Effector memory CD4-positive, alpha-beta T cell (primary cell): Measurements from ENCODE around the gene ARRB2.

Experiments used
- DNase-seq, 3 donors: peaks; one replicate each; pipeline ENCODE4 v3.0.0-alpha.2; 2020
- H3K27ac ChIP-seq: 2 replicates; pipeline ENCODE4 v1.7.0; 2013; ENCODE audit warnings: mild to moderate bottlenecking, low read length, moderate library complexity; ENCODE audit not compliant: insufficient read depth, poor library complexity, severe bottlenecking
- H3K27me3 ChIP-seq: replicated peaks from 2 replicates; pipeline ENCODE4 v1.7.0; 2013; ENCODE audit warnings: mild to moderate bottlenecking, low read length; ENCODE audit not compliant: insufficient read depth, control insufficient read depth, poor library complexity, severe bottlenecking
- H3K36me3 ChIP-seq: 2 replicates; pipeline ENCODE4 v1.7.0; 2013; ENCODE audit warnings: mild to moderate bottlenecking, low read length, moderate library complexity; ENCODE audit not compliant: control insufficient read depth, insufficient read depth
- H3K4me1 ChIP-seq: 2 replicates; pipeline ENCODE4 v1.7.0; 2013; ENCODE audit warnings: low read length, mild to moderate bottlenecking; ENCODE audit not compliant: control insufficient read depth, insufficient read depth, poor library complexity, severe bottlenecking
- H3K4me3 ChIP-seq: 2 replicates; pipeline ENCODE4 v1.7.0; 2013; ENCODE audit warnings: low read length, low read depth, mild to moderate bottlenecking; ENCODE audit not compliant: insufficient read depth, poor library complexity, severe bottlenecking
- H3K9me3 ChIP-seq: 2 replicates; pipeline ENCODE4 v1.7.0; 2013; ENCODE audit warnings: mild to moderate bottlenecking, low read length, moderate library complexity; ENCODE audit not compliant: control insufficient read depth

ARRB2 gene

DNA sequence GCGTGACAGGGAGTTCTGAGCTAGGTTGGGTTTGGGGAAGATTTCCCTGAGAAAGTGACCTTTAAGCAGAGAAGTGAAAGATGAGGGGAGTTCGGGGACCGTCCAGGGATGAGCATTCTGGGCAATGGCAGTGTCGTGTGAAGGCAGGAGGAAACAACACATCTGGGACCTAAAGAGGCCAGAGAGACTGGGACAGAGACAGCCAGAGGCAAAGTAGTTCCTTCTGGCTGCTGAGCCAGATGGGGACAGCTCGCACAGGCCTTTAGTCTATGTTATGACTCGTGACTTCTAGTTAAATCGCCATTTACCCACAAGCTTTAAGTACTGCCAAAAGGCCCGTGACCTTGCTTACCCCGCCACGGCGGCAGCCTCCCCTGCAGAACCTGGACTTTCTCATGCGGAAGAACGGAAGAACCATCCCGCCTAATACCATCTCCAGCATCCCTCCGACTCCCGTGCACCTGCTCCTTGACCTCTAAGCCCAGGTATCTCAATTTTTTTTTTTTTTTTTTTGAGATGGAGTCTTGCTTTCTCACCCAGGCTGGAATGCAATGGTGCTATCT is 12.3 kb downstream of the ARRB2 start:
- no peak overlapping the region for H3K27ac ChIP-seq
- H3K4me1 ChIP-seq, result no peaks in the 10 kb centered on the region

DNA sequence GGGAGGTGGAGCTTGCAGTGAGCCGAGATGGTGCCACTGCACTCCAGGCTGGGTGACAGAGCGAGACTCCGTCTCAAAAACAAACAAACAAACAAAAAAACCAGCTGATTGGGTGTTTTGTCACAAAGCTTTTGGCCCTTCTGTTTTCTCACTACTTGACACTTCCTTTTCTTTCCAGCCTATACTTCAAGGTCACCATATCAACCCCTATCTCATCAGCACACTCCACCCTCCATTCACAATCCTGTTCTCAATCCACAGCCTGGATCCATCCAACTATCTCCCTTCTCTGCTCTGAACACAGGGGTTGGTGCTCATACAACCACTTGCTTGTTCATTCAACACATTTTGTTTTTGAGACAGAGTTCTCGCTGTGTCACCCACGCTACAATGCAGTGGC is 14.2 kb downstream of the ARRB2 start:
- H3K27ac ChIP-seq, result no peak overlapping the region
- no peaks in the 10 kb centered on the region for H3K9me3 ChIP-seq
- DNase-seq, result no peak
- no peak overlapping the region for H3K4me3 ChIP-seq
- no peaks in the 10 kb centered on the region for H3K27me3 ChIP-seq
- H3K4me1 ChIP-seq, result no peaks in the 10 kb centered on the region
- H3K36me3 ChIP-seq, result peaks cover 14% of the 10 kb centered on the region

More for the DNA sequence above, 12.3 kb downstream of the ARRB2 start:
- Histone ChIP-seq H3K4me3 (no peak overlapping the region), H3K9me3 (no peaks in the 10 kb centered on the region), H3K36me3 (peaks cover 33% of the 10 kb centered on the region), H3K27me3 (no peaks in the 10 kb centered on the region)
- DNase-seq, result no peak

DNA sequence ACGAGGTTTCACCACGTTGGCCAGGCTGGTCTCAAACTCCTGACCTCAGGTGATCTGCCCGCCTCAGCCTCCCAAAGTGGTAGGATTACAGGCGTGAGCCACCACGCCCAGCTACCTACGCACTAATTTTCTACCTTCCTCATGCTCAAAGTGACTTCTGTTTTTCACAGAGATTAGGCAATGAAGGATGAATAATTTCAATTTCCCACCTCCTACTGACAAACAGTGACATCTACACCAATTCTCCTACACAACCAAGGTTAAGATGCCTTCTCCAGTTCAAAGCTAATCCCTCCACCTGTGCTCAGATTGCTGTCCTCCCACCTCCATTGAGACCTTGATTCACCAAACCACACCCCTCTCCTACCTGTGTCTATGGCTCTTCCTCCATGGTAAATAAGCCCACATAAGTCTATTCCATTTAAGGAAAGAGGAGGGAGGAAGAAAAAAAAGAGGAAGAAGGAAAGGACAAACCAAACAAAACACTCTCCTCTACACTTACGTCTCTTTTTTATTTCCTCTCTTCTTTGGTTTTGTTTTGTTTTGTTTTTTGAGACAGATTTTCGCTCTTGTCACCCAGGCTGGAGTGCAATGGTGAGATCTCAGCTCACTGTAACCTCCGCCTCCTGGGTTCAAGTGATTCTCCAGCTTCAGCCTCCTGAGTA is 15.3 kb downstream of the ARRB2 start:
- DNase-seq, result no peak
- Histone ChIP-seq H3K27ac (no peak overlapping the region), H3K27me3 (no peaks in the 10 kb centered on the region), H3K4me1 (peaks cover 5% of the 10 kb centered on the region), H3K9me3 (no peaks in the 10 kb centered on the region), H3K36me3 (peaks cover 4% of the 10 kb centered on the region), H3K4me3 (no peak overlapping the region)

DNA sequence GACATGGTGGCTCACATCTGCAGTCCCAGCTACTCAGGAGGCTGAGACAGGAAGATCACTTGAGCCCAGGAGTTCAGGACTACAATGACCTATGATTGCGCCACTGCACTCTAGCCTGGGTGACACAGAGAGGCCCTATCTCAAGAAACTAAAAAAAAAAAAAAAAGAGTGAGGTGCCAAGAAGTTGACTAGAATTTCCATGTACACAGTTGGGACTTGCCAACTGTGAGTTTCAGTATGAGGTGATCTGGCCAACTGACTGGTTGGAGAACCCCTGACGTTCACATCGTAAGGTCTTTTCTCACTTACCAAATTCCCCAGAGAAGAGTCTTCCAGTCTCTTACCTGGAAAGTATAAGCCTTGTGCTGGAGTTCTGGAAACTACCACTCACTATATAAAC is 17.7 kb downstream of the ARRB2 start:
- no peak overlapping the region for H3K4me3 ChIP-seq
- H3K27ac ChIP-seq, result no peak overlapping the region
- DNase-seq, result no peak
- no peaks in the 10 kb centered on the region for H3K9me3 ChIP-seq
- H3K36me3 ChIP-seq, result no peaks in the 10 kb centered on the region
- peaks cover 11% of the 10 kb centered on the region for H3K4me1 ChIP-seq
- no peaks in the 10 kb centered on the region for H3K27me3 ChIP-seq

DNA sequence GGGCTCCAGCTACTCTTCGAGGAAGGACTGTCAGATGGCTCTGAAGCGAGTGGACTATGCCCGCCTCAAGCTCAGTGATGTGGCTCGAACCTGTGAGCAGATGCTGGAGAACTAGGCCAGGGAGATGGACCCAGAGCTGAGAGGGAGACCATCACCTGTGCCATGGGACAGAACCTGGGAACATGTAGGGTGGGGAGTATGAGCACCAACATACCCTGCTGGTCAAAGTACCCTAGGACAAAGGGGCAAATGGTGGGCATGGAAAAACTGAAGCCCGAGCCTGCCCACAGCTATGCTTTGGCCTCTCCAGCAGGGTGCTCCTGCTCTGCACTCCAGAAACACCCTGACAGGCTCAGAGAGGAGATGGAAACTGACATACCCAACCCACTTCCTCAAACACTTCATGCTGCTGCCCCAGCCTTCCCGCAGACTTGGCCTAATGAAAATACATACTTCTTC is 22.7 kb downstream of the ARRB2 start:
- Histone ChIP-seq H3K27ac (no peak overlapping the region), H3K4me1 (peaks cover 11% of the 10 kb centered on the region), H3K9me3 (no peaks in the 10 kb centered on the region), H3K27me3 (no peaks in the 10 kb centered on the region), H3K4me3 (no peak overlapping the region), H3K36me3 (no peaks in the 10 kb centered on the region)
- no peak for DNase-seq

DNA sequence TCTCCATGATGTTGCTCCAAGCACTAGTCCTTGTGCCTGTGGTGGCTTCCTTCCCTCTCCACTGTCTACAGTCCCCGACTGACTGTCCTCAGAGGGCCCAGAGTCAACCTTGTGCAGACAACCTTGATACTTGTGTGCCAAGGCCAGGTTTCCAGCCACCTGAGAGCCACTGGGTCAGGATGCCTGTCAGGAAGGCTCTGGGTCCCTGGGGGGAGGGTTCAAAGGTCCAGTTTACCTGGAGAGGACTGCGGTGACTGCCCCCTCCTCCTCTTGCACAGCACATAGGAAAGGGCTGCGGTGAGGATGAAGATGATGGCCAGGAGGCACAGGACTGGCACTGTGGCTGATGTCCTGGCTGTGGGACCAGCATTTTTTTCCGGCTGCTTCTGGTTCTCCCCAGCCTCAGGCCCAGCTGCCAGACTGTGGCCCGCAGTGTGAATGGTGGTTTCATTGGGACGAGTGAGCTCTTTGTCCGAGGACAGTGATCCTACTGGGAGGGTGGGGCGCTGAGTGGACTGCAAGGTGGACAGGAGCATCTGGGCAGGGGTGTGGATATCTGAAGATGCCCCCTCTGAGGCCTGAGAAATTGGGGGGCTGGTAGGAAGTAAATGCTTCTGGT is 24.5 kb downstream of the ARRB2 start:
- H3K4me3 ChIP-seq, result no peak overlapping the region
- DNase-seq, result no peak
- peaks cover 12% of the 10 kb centered on the region for H3K4me1 ChIP-seq

DNA sequence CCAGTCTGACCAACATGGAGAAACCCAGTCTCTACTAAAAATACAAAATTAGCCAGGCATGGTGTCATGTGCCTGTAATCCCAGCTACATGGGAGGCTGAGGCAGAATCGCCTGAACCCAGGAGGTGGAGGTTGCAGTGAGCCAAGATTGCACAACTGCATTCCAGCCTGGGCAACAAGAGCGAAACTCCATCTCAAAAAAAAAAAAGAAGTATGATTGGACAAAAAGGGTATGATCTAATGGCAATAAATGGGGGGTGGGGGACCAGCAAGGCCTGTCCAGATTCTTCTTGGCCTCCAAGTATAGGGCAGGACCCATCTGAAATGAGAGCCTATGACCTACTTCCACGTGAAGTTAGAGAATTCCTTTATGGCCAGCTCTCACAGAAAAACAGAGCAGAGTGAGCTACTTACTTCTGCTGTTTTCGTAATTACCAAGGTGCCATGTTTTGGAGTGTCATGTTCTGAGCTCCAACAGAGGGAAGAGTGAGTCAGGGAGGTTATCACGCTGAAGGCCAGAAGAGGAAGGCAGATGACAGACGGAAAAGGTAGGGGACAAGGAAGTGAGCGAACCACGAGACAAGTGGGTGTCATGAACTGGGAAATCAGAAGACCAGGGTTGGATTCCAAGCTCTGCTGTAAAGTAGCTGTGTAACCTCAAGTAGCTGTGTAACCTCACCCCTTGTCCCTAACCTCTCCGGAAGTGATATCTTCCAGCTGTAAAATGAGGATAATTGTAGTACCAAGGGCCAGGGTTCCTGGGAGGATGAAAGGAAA is 25.6 kb downstream of the ARRB2 start:
- Histone ChIP-seq H3K4me3 (no peak overlapping the region), H3K36me3 (no peaks in the 10 kb centered on the region), H3K27ac (no peak overlapping the region), H3K27me3 (peaks cover 4% of the 10 kb centered on the region), H3K4me1 (peaks cover 9% of the 10 kb centered on the region), H3K9me3 (no peaks in the 10 kb centered on the region)
- no peak for DNase-seq

More for the DNA sequence above, 24.5 kb downstream of the ARRB2 start:
- no peaks in the 10 kb centered on the region for H3K9me3 ChIP-seq
- no peak overlapping the region for H3K27ac ChIP-seq
- H3K36me3 ChIP-seq, result no peaks in the 10 kb centered on the region
- H3K27me3 ChIP-seq, result no peaks in the 10 kb centered on the region

DNA sequence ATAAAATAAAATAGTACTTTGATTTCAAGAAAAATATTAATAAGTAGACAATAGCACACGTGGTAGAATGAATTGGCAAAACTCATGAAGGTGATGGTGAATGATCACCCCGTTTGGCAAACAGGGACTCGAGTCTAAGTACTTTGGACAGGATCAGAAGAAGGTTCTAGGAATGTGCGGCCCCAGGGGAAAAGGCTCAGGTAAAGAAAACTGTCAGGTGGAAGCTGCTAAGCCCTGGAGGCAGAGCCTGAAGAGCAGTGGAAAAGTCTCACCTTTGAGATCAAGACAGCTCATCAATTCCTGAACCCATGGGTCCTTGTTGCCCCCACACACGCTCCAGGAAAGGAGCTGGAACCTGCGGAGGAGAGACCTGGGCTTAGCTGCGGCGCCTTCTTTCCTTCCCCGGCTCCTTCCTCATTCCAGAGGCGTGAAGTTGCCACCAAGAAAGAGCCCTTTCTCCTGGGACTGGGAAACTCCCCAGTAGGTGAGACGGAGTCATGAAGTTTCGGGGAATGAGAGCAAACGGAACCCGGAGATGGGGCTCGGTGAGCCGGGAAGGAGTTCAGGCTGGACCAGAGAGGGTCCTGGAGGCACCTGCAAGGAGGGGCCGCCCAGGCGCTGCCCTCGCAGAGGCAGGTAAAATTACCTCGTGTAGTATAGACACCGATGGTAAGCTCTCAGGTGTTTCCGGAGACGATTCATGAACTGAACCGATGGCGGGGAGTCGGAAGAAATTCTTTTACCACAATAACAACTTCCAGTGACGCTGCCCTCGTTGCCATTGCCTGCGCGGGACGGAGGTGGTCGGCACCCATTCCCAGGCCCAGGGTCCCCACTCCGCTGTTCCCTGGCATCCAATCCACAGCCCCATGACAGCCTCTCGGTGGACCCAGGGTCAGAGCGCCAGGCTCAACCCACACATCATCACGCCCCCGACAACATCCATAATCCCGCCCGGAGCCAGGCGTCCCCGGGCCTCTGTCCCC is 28.0 kb downstream of the ARRB2 start:
- no peak overlapping the region for H3K27ac ChIP-seq
- peaks cover 4% of the 10 kb centered on the region for H3K27me3 ChIP-seq
- H3K9me3 ChIP-seq, result no peaks in the 10 kb centered on the region
- H3K36me3 ChIP-seq, result no peaks in the 10 kb centered on the region
- DNase-seq, result peak in 1 of 3 donors; percentile 4
- peak overlapping the region; percentile 84 for H3K4me3 ChIP-seq
- H3K4me1 ChIP-seq, result peaks cover 5% of the 10 kb centered on the region
